SKM-1 (cell line): ENCODE data around the gene SYT7.
A peak's percentile ranks its signal among the peaks of the same experiment; 100 is the strongest.

Experiments
- DNase-seq: peaks from one replicate; lab custom pipeline; 2025; ENCODE audit not compliant: unreplicated experiment; lab: John Stamatoyannopoulos, UW

The SYT7 gene

DNA sequence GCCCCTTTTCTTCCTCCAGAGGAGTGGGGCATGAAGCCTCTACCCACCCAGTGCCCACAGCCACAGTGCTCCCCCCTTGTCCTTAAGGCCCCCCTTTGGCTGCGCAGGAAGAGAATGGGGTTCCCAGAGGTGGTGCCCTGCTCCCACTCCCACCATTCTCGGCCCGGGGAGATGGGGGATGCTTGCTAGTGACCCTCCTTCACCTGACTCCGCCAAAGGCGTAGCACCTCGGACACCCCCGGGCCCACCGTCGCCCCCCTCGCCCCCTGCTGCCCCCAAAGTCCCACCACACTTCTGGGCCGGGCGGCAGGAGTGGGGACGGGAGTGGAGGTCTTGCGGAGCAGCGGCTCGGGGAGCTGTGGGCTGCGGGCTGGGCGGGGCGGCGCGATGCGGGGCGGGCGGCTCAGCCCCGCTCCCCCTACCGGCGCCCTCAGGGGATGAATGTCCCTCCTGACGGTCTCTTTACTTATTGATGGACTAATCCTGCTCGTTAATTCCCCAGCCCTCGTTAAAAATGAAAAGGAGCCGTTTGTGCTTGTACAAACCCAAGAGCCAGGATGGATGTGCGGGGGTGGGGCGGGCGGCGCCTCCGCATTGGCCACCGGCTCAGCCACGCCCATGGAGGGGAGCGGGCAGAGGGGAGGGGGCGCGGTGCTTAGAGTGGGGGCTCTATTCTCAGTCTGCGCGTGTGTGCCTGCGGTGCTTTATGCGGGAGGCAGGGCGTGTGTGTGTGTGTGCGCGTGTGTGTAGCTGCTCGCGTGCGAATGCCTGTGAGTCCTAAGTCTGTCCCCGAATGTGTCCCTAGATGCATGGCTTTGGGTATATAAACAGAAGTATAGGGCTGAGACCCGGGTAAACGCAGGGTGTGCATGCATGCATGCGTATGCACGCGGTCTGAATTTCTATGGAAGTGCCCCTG is 25.6 kb downstream of the SYT7 start:
- no peak for DNase-seq

DNA sequence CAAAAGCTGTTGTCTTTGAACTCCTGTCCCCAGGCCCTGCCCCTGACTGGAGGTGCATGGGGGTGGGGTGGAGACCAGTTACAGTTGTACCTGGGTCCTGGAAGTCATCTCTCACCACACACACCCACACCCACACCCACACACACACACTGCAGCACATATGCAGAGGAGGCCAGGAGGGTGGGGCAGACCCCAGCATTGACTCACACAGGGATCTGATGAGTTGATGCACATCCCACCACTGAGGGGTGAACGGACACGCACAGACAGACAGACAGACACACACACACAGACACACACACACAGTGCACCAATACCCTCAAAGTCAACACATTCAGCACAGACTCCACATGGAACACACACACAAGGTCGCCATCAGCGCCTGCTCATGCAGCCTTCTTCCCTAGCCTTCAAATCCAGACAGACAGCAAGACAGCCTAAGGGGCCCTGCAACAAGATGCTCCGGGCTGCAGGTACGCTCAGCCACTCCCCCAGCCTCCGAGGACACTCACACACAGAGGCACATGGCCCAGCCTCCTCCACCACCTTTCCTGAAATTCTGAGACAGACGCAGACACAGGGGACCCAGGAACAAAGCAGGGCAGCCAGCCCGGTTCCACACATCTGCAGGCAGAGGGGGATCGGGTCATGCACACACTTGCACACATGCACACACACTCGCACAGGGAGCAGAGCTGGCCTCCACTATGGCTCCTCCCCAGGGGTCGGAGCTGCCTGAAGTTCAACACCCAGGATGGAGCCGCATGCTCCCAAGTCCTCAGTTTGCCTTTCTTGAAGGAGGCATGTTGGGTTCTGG is 26.5 kb downstream of the SYT7 start:
- no peak for DNase-seq

DNA sequence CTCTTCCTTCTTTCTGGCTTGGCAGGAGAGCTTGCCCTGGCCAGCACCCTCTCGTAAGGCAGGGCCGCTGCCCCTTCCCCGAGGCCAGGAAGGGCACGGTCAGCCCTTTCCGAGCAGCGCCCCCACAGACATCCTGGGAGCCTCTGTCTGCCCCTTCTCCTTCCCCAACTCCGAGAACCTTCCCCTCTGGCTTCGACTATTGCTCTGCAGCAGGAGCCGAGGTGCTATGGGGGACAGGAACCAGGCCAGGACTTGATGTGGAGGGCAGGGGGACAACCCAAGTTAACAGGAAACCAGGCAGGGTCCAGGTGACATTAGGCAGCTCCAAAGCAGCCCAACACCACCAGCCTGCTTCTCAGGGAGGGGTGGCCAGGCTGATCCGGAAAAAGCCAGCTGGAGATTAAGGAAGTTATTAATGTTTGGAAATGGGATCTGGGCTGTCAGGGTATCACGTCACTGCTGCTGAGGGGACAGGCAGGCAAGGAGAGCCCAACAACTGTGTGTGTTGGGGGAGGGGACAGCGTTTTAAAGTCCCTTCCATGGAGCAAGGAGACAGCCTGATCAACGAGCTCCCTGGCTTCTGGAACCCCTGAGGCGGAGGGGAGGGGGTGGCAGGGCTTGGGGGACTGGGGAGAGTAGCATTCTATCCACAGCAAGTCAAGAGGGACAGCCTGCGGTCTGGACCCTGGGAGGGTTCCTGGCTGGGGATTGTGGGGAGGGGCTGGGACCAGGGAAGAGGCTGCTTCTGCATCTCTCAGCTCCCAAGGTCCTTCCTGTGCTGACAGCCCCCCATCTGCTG is 27.3 kb downstream of the SYT7 start:
- DNase-seq: no peak

- DNase-seq: no peak
Measured at GRCh38 chr11:61552108-61552635, 28.7 kb downstream of the SYT7 start.

GRCh38 chr11:61551634-61552033 is 29.2 kb downstream of the SYT7 start:
- no peak for DNase-seq

- no peak for DNase-seq
Measured at GRCh38 chr11:61550665-61551227, 30.1 kb downstream of the SYT7 start.

GRCh38 chr11:61549662-61550568 is 31.0 kb downstream of the SYT7 start:
- DNase-seq: no peak

GRCh38 chr11:61549177-61549576 is 31.7 kb downstream of the SYT7 start:
- DNase-seq: no peak

DNA sequence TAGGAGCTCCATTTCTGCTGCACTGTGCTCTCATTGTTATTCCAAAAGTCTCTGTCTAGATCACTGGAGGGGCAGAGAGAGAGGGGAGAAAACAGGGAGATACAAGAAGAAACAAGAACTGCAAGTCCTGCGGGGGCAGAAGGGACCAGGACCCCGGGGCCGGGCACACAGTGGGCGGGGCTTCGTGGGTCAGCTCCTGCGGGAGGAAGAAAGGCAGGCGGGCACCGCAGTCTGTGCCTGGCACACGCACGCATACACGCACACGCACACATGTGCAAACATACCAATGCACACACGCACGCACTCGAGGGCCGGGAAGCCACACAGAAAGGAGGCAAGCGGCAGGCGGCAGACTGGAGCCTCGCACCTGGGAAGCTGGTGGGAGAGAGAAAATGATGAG is 33.6 kb downstream of the SYT7 start:
- DNase-seq: no peak

GRCh38 chr11:61546663-61547062 is 34.2 kb downstream of the SYT7 start:
- no peak for DNase-seq

GRCh38 chr11:61545921-61546320 is 35.0 kb downstream of the SYT7 start:
- no peak for DNase-seq

- DNase-seq: no peak
Measured at GRCh38 chr11:61545341-61545740, 35.5 kb downstream of the SYT7 start.

GRCh38 chr11:61544466-61544865 is 36.4 kb downstream of the SYT7 start:
- no peak for DNase-seq

GRCh38 chr11:61543606-61544306 is 37.1 kb downstream of the SYT7 start:
- no peak for DNase-seq

- no peak for DNase-seq
Measured at GRCh38 chr11:61542705-61543104, 38.2 kb downstream of the SYT7 start.

- DNase-seq: no peak
Measured at GRCh38 chr11:61542024-61542461, 38.8 kb downstream of the SYT7 start.

DNA sequence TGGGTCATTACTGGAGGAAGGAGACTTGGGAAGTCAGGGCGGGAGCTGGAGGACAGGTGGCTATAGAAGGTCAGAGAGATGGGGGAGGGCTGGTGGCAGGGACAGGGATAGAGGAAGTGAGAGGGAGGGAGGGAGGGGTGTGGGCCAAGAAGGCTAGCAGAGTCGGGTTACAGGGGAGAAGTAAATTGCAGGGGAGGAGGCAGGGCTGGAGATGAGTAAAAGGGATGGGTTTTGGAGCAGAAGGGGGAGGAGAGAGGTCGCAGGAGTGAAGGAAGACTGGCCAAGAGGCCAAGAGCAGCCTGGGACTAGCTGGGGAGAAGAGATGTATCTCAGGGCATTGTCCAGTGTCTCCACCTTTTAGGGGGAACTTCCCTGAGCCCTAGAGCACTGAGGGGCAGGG is 39.3 kb downstream of the SYT7 start:
- DNase-seq: peak; percentile 61

DNA sequence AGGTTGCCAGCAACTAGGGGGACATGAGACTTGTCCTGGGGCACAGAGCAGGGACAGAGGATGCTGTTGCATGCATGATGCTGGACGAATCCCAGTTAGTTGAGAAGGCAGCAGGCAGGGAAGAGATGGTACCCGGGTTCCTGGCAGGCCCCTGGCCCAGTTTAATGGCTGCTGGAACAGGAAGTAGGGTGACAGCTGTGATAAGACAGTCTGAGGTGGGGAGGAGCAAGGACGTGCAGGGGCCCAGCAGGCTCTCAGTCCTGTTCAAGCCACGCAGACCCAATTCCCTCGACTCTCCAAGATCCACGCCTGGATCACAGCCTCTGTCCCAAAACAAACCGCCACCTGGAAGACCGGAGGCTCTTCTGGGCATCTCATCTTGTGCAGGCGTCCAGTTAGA is 40.3 kb downstream of the SYT7 start:
- DNase-seq: no peak

DNA sequence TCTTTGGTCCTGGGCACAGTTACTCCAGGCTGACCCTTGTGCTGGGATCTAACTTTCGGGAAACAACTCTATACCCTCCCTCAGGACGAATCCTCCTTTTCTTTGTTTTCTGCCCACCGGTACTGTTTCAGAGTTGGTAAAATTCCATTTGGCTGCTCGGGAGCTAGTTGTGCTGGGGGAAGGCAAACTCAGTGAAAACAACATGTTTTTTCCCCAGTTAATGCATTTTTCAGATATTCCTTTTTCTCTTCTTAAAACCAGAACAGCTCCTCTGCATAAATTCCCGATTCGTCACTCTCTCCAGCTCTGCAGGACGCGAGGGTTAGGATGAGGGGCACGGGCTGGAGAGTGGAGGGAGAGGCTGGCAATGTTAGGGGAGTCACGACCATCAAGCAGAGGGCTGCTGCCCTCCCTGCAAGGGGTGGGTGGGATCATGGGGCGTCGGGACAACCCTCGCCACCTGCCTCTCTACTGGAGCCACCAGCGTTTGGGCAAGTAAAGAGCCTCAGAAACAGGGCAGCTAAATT is 41.0 kb downstream of the SYT7 start:
- no peak for DNase-seq
